HG03196 (cell line): ENCODE data around the gene PDE7B.
"Not testable (repeated sequence)": the region's sequence is repeated elsewhere in the genome, so short reads cannot be mapped to it uniquely, and the experiment has no call there.

ENCODE experiments used
- ATAC-seq: cut with Tn5 transposase; IDR thresholded peaks from one replicate; pipeline ENCODE4 v1.9.1; 2021; ENCODE audit not compliant: unreplicated experiment

The PDE7B gene

DNA sequence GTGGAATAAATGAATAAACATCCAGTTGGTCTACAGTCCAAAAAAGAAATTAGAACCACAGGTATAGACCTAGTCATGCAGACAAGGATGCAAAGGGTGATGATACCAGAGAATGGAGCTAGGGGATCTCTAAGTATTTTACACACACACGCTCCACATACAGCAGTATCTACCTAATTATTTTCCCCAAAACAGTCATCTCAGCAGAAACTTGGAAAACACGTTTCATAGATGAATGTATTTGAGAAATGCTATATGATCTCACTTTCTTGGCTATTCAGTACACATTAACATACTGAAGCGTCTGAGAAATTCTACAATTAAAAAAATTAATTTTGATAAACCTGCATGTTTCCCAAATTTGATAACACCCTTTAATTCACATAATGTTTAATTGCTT is 243.3 kb downstream of the PDE7B start:
- ATAC-seq, result no peak

DNA sequence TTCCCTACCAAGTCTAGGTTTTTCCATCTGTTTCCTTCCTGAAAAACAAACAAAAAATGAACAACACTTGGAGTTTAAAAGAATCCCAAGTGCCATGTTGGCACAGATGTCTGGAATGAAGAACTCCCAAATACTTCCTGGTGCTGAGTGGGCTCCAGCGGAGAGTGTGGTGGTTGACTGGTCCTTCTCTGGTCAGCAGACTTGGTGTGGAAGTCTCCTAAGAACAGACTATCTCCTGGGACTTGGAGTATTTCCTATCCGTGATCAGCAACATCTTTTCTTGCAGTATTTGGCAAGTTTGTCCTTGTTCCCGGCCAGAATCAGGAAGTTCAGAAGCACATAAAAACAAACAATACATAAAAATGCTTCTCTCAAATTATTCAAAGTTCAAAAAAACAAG is 244.5 kb downstream of the PDE7B start:
- no peak for ATAC-seq

DNA sequence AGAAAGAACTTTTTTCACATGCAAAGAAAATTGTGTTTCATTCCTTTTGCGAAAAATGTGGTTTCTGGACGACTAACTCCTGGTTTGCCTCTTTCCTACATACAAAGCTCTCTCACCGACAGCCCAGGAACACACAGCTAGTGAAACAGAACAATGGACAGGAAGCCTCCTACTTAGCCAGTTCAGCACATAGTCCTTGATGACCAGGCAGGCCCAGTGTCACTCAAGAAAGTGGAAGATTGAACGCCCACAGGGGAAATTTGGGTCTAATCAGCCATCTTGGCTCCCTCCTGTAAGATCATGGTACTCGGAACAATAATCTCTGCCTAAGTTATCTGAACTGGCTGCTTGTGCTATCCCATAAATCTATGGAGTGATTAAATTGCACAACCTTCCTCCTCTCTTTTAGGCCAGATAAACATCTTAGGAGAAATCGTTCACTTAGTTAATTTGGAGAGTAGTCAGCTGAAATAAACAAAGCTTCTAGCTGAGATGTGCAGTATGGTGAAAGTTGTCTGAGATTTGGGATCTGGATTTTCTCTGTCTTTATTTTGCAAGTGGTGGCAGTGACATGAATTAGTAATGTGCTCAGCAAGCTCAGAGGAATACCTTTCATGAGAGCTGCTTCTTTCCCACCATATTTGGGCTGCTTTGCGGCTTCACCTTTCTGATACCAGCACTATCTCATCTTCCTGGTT is 251.6 kb downstream of the PDE7B start:
- ATAC-seq, result no peak

DNA sequence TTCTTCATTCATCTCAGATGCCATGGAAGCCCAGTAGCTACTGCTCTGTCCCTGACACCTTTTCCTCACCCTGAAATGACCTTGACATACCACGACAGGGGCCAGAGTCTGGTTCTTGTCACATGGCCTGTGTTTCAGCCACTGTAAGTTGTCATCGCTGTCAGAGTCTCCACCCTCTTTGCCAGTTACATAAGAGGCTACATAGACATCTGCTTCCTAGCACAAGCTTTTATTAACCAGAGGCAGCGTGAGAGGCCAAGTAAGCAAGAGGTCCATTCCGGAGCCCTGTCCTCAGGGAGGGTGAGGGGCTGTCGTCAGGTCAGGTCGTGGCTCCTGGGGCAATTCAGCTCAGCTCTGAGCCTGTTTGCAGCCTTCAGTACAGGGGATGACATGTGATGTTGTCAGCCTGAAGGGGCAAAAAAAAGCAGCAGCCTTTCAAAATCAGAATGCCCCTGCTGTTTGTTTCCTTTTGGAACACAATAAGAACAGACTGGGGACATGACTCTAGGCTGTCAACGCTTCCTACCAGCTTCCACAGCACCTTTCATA is 252.3 kb downstream of the PDE7B start:
- no peak for ATAC-seq

DNA sequence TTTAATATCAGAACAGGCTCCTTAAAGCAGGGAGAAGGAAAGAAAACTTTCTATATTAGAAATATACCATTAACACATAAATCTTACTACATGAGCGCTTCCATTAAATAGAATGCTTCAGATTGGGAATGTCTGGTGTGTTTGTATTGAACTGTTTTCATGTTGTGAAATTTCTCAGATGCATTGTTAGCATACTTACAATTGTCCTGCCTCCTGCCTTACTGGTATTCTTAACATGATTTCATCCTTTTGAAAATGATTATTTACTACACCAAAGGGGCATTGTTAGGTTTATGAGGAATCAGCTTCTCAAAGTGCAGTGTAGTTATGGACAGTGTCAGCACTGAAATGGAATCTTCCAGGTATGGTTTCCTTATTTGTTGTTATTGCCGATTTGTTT is 253.1 kb downstream of the PDE7B start:
- ATAC-seq, result no peak

DNA sequence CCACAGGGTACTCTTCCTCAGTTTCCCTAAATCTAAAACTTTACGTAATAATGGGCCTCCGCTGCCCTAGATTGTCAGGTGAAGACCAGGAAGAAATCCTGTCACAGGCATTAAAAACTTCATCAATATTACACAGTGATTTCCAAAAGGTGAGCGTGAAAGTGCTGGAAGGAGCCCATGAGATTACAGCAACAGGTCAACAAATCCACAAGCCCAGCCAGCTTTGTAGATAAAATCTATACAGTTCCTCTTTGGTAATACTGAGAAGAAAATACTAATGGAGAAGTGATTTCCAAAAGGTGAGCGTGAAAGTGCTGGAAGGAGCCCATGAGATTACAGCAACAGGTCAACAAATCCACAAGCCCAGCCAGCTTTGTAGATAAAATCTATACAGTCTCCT is 254.3 kb downstream of the PDE7B start:
- not testable (repeated sequence) for ATAC-seq

DNA sequence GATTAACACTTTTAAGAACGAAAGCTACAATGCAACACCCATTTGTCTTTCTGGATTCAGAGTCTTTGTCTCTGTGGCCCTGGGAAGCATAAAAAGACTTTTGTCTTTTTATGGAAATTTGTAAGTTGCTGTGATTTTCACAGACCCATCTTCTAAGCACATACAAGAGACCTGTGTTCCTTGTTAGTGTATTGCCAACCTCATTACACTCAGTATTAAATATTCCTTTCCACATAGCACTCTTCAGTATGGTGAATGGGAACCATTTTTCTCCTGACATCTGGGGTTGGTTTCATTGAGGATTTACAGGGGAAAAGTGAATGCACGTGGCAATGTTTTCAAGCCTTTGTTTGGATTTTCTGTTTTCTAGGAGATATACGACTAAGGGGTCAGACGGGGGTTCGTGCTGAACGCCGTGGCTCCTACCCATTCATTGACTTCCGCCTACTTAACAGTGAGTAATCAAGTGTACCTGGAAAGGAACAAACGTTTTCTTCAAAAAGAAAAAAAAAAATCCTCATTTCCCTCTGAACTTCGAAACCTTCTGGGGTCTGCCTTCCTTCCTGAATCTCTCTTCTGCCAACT is 257.0 kb downstream of the PDE7B start:
- ATAC-seq, result no peak

DNA sequence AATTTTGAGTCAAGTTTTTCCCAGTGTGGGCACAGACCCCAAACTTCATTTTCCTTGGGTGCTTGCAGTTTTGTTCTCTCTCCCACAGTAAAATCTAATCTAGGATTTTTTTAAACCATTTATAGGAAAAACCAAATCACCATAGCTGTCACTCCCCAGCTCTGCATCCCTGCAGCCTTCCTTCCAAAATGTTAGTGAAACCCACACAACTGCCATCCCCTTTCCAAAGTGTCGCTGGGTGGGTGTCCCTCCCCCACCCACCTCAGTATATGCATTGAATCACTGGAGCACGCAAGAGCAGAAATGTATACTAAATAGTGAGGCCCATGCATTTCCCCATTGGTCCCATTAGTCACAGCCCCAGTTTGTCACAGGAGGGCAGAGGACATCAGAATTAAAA is 260.3 kb downstream of the PDE7B start:
- ATAC-seq, result no peak

DNA sequence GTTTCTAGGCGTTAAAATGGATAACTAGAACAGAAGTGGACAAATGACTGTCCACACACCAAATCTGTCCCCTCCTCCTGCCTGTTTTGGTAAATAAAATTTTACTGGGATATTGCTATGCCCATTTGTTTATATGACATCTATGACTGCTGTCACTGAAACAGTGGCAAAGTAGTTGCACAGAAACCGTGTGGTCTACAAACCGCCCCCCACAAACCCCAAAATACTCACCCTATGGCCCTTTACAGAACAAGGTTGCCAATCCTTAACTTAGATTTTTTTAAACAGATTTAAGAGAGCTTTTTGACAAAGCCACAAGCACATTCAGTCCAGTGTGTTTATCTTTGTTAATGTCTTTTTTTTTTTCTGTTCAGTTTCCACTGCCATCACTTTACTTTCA is 260.8 kb downstream of the PDE7B start:
- no peak for ATAC-seq

DNA sequence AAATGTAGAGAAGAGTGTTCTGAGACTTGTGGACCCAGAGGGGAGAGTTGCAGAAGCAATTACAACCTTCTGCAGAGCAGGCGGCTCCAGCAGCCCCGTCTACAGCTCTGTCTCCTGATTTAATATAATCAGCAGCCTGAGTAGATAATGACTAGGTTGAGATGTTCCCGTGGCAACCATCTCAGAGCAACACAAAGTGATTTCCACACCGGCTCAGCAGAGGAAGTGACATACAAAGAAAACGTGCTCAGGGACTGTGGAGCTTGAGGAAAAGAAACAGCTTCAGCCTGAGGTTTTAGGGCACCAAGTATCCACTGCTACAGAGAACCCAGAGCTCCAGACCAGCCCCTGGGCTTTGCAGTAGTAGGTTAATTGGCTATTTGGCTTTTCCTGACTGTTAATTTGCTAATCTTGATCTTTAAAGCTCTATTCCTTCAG is 262.3 kb downstream of the PDE7B start:
- ATAC-seq, result no peak

DNA sequence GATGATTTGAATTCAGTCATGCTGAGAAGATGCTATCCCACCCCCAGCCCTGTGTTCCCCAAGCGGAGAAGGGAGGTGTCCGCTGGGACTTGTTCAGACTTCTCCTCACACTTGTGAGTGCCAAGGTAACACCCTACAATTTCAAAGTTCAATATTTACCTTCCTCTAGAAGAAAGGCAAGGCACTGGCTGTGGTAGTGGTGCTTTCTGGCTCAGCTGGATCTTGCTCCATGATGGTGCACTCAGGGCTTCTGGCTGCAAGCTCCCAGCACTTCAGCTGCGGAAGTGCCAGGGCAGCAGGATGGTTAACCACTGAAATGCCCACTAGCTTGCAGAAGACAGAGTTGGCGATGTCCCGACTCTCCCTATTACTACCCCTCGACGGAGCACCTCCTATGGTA is 263.2 kb downstream of the PDE7B start:
- no peak for ATAC-seq

DNA sequence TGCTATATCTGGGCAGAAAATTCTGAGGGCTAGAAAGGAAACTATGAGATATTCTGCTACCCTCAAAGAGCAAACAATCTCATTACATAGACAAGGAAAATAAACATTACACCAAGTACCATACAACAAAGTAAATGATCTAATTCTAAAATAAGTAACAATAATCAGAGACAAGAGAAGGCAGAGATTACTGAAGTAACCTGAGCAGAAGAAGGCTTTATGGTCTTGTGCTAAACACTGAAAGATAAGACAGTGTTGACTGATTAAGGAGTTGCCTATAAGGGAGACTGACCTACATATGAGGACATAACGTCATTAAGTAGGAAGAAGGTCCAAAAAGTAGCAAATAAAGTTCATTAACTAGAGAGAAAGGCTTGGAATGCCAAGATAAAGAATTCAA is 264.4 kb downstream of the PDE7B start:
- ATAC-seq, result no peak

DNA sequence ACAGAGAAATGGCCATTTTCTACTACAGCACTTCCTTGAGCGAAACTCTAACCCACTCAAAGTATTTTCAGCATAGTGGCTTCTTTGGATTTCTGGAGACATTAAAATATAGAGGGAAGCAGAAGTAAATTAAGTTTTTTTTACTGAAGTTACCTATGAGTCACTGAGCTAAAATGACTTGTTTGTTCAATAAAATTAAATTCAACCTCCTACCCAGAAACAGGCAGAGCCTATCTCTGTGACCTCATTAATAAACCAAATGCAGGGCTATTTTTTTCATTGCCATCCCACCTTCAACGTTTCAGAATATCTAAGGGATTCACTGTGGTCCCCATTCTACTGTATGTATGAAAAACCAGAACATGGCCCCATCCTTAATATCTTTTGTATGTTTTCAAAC is 265.6 kb downstream of the PDE7B start:
- no peak for ATAC-seq

DNA sequence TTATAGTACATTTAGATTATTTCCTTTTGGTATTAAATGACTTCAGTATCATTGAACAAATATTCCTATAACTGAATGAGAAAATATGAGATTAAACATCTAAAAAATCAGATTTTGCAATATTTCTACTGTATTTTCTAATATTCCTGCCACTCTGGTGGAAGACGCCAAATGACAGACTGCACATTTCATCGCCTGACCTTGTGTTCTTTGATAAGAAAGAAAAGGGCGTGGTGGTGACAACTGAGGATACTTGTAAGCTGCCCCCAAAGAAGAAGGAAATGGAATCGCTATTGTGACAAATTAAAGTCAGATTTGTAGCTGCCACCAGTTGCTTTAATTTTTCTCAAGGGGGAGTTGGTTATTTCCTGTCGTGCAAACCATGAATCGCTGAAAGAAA is 267.3 kb downstream of the PDE7B start:
- no peak for ATAC-seq

DNA sequence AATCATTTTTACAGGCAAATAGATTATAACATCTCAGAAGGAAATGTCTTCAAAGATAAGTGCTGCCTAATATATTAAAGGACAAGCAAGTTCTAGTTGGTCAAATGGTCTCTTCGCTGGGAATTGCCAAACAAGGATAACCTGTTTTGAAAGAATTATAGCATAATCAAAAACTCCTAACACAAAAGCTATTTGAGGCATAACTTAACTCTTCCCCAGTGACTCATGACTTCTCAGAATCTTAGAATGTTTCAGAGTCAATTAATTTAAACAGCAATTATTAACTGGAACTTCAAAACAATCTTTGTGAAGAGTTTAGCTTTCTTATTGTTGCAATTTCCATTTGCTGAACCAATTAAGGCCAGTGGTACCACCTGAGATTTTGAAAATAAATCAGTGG is 272.0 kb downstream of the PDE7B start:
- no peak for ATAC-seq

DNA sequence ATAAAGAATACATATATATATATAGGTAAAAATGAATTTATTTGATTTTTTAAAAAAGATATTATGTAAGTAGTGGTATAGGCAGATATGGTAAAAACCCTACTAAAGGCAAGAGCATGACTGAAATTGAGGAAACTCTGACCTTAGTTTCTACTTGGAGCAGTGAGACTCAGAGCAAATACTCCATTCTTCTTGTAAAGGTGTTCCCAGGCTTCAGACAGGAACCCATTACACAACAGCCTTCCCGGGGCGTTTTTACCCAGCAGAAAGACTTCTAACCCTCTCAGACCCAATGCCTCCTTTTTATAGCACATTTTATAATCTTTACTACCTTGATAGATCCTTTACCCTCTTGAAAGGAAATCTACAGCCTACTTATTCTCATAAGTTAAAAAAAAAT is 274.1 kb downstream of the PDE7B start:
- no peak for ATAC-seq

DNA sequence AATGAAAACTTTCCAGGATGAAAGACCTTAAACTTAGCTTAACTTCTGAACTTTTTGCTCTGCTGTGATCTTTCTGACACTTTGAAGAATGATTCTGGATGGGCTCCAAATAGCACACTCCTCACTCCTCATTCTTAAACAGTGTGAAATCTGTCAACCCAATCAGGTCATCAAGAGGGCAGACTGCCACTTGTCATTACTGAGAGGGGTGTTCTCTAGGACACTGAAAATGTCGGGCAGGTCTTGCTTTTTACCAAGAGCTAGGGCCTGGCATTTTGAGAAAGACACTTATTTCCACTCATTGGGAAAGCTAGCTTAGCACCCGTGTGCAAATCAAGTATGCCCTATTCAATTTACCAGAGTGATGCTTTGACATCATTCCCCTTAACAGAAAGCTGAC is 276.4 kb downstream of the PDE7B start:
- ATAC-seq, result no peak

DNA sequence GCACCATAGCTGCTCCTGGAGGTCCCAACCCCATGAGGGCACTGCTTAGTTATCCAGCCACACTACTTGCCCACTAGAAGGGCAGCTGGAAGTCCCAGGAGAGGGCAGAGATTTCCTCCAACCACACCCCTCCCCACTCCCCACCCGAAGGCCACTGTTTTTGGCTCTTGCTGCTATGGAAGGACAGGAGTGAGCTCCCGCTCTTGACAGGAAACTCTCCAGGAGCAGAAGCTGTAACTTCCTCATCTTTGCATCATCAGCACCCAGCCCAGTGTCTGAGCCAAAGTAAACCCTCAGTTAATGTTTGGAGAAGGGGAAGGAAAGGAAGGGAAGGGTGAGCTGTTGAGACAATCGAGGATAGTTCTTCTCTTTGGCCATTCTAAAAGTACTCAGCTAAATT is 277.9 kb downstream of the PDE7B start:
- no peak for ATAC-seq

DNA sequence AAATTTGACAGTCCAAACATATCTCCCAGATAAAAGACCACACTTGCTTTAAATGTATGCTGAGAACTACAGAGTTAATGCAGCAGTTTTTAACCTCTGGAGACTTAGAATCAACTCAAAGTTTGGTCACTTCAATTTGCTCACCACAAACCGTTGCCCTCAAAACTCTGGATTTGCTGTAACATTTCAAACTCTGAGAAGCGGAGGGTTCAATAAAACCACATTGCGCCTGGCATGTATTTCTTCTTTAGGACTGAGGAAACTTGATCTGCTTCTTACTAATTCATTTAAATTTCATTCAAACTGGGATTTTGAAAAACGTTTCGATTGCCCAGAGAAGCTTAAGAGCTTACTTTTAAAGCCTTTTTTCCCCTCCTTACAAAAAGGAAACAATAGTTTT is 282.8 kb downstream of the PDE7B start:
- no peak for ATAC-seq

DNA sequence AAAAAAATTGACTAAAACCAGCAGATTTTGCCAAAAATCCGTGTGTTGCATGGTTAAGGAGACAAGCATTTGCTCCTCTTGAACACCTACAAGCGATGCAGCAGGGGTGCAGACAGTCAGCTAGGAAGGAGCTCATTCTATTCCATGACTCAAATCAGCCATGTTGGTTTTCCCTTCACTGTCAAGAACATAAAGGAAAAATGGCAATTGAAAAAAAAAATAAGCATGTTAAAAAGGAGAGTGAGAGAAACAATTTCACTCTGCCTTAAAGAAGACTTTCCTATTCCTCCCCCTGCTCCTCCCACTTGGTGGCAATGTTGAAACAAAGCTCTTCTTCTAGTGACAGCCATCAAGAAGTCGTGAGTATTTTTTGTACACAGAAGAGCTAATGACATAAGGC is 283.2 kb downstream of the PDE7B start:
- no peak for ATAC-seq

DNA sequence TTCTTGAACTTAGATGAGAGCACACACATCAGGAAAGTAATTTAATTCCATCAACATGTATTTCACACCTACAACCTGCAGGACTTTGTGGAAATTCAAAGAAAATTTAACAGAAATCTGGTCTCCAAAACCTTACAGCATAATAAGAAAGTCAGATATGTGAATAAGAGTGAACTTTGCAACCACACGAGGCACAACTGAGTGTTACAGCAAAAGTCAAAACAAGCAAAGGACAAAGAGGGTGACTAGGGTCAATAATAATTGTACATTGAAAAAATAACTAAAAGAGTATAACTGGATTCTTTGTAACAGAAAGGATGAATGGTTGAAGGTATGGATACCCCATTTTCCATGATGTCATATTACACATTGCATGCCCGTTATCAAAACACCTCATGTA is 284.8 kb downstream of the PDE7B start:
- no peak for ATAC-seq

DNA sequence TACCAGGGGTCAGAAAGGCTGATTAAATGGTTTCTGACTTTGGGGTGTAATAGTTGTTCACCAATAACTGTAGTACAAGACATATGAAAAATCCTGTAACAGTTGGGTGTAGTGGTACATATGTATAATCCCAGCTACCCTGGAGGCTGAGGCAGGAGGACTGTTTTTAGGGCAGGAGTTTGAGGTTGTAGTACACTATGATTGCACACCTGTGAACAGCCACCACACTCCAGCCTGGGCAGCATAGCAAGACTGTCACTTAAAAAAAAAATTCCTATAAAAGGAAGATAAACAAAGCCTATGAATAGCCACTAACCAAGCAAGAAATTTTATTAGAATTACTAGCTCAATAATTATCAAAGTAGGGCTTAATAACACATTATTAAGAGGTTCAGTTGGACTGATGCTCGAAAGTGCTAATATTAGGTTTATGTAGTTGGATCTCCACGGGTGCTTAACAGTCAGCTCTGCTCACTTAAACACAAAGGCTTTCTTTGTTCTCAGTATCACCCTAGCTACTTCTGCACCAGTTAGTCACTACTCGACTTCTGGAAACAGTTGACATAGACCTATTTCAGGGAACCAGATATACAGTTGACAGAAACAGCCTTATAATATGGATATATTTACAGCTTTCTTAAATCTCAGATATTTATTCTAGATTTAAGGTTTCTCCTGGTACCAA is 285.6 kb downstream of the PDE7B start:
- ATAC-seq, result no peak
